NOMO-1 treated with dmso at 0.1 percent for 144 hours (cell line): Measurements from ENCODE around the gene CNTN5.

Experiments used
- DNase-seq: peaks from one replicate; lab custom pipeline; 2025; ENCODE audit not compliant: unreplicated experiment; lab: John Stamatoyannopoulos, UW

CNTN5 gene

GRCh38 chr11:99371257-99371656, 350.5 kb downstream of the CNTN5 start:
- DNase-seq = no peak

- no peak for DNase-seq
Observed at GRCh38 chr11:99376463-99376862, 355.7 kb downstream of the CNTN5 start.

- no peak for DNase-seq
Observed at GRCh38 chr11:99383648-99384245, 363.0 kb downstream of the CNTN5 start.

GRCh38 chr11:99391245-99391644, 370.5 kb downstream of the CNTN5 start:
- no peak for DNase-seq

- DNase-seq = no peak
Observed at GRCh38 chr11:99406345-99406744, 385.6 kb downstream of the CNTN5 start.

GRCh38 chr11:99410636-99411035, 389.9 kb downstream of the CNTN5 start:
- no peak for DNase-seq

- DNase-seq = no peak
Observed at GRCh38 chr11:99418927-99419720, 398.4 kb downstream of the CNTN5 start.

- DNase-seq = no peak
Observed at GRCh38 chr11:99419991-99420390, 399.2 kb downstream of the CNTN5 start.

- DNase-seq = no peak
Observed at GRCh38 chr11:99422581-99423427, 402.1 kb downstream of the CNTN5 start.

GRCh38 chr11:99423428-99423983, 402.8 kb downstream of the CNTN5 start:
- no peak for DNase-seq

GRCh38 chr11:99424313-99425084, 403.8 kb downstream of the CNTN5 start:
- DNase-seq = no peak

GRCh38 chr11:99425596-99425995, 404.8 kb downstream of the CNTN5 start:
- no peak for DNase-seq

GRCh38 chr11:99432677-99433076, 411.9 kb downstream of the CNTN5 start:
- no peak for DNase-seq

GRCh38 chr11:99443276-99443675, 422.5 kb downstream of the CNTN5 start:
- DNase-seq = no peak

- no peak for DNase-seq
Observed at GRCh38 chr11:99446400-99446799, 425.7 kb downstream of the CNTN5 start.

- DNase-seq = no peak
Observed at GRCh38 chr11:99449345-99449744, 428.6 kb downstream of the CNTN5 start.

- no peak for DNase-seq
Observed at GRCh38 chr11:99452075-99452474, 431.3 kb downstream of the CNTN5 start.

GRCh38 chr11:99461913-99462312, 441.2 kb downstream of the CNTN5 start:
- no peak for DNase-seq

- no peak for DNase-seq
Observed at GRCh38 chr11:99464985-99465384, 444.2 kb downstream of the CNTN5 start.

GRCh38 chr11:99489581-99489980, 468.8 kb downstream of the CNTN5 start:
- no peak for DNase-seq

- DNase-seq = no peak
Observed at GRCh38 chr11:99494065-99494464, 473.3 kb downstream of the CNTN5 start.
